SK-N-SH (cell line): Measurements from ENCODE around the gene PPP2R5C. TPM values are rescaled to one million over a fixed set of nuclear protein-coding genes. Genes with fewer than 3 reads are reported as not detected.

Experiments
- CTCF ChIA-PET: fragments of 300-600, 350-600 bp; formaldehyde crosslinking; extraction: SDS; loops from one replicate; lab custom pipeline; 2021; lab: Yijun Ruan, JAX
- POLR2A ChIA-PET: fragments of 350-600 bp; sonication (Branson Sonifier 250); formaldehyde crosslinking; extraction: SDS; loops from one replicate; lab custom pipeline; 2020; ENCODE audit warnings: antibody characterized with exemption, inconsistent platforms; lab: Yijun Ruan, JAX
- DNase-seq: peaks from one replicate; pipeline ENCODE4 v3.0.0; 2012
- H2AFZ ChIP-seq: fragments of 200-600 bp; sonication (generic); 2 replicates; pipeline ENCODE4 v1.8.1; 2016; ENCODE audit warnings: antibody characterized with exemption, mild to moderate bottlenecking, low read depth
- H3F3A ChIP-seq: fragments of 200-600 bp; sonication (generic); replicated peaks from 2 replicates; pipeline ENCODE3; 2016; ENCODE audit warnings: antibody characterized with exemption, mild to moderate bottlenecking; ENCODE audit not compliant: insufficient read depth
- H3K27ac ChIP-seq, 2 experiments: fragments of 200-500 bp in 1 of 2; fragments of 200-600 bp in 1 of 2; sonication (Bioruptor generic) in 1 of 2; sonication (generic), shearing (Covaris generic) in 1 of 2; 2 replicates each; pipeline versions ENCODE4 v1.5.1 to v1.6.1; 2014 to 2016; ENCODE audit warnings: low read depth in 2 of 2, inconsistent platforms in 1 of 2, low read length in 1 of 2, mild to moderate bottlenecking in 1 of 2, mixed read lengths in 1 of 2
- H3K27me3 ChIP-seq: fragments of 200-600 bp; sonication (generic), shearing (Covaris generic); 2 replicates; pipeline ENCODE4 v1.6.1; 2016; ENCODE audit warnings: mixed run types; ENCODE audit not compliant: insufficient read depth
- H3K36me3 ChIP-seq, 2 experiments: fragments of 200-500 bp in 1 of 2; fragments of 200-600 bp in 1 of 2; sonication (Bioruptor generic) in 1 of 2; sonication (generic) in 1 of 2; replicated peaks in 1 of 2; 2 replicates each; pipeline versions ENCODE3 to v1.5.1; 2014 to 2016; ENCODE audit warnings: low read length in 1 of 2, mild to moderate bottlenecking in 1 of 2; ENCODE audit not compliant: insufficient read depth in 2 of 2, control insufficient read depth in 1 of 2
- H3K4me1 ChIP-seq, 2 experiments: fragments of 200-500 bp in 1 of 2; fragments of 200-600 bp in 1 of 2; sonication (Bioruptor generic) in 1 of 2; sonication (generic), shearing (Covaris generic) in 1 of 2; 2 replicates each; pipeline versions ENCODE4 v1.5.1 to v1.6.1; 2014 to 2016; ENCODE audit warnings: low read depth in 1 of 2, low read length in 1 of 2, mixed run types in 1 of 2; ENCODE audit not compliant: insufficient read depth in 2 of 2, control insufficient read depth in 1 of 2
- H3K4me2 ChIP-seq: fragments of 200-600 bp; sonication (generic), shearing (Covaris generic); 2 replicates; pipeline ENCODE4 v1.6.1; 2017; ENCODE audit warnings: mixed run types
- H3K4me3 ChIP-seq, 2 experiments: fragments of 200-500 bp in 1 of 2; fragments of 200-600 bp in 1 of 2; sonication (Bioruptor generic) in 1 of 2; sonication (generic), shearing (Covaris generic) in 1 of 2; 2 replicates each; pipeline versions ENCODE4 v1.5.1 to v1.8.1; 2014 to 2016; ENCODE audit warnings: low read depth in 2 of 2, inconsistent platforms in 1 of 2, low read length in 1 of 2, mild to moderate bottlenecking in 1 of 2, mixed read lengths in 1 of 2, moderate library complexity in 1 of 2
- H3K79me2 ChIP-seq: fragments of 200-600 bp; sonication (generic); 2 replicates; pipeline ENCODE4 v1.8.1; 2017; ENCODE audit warnings: mild to moderate bottlenecking; ENCODE audit not compliant: insufficient read depth
- H3K9ac ChIP-seq: fragments of 200-600 bp; sonication (generic); 2 replicates; pipeline ENCODE4 v1.6.1; 2017; ENCODE audit warnings: mixed run types
- H3K9me2 ChIP-seq: fragments of 200-600 bp; sonication (generic); 2 replicates; pipeline ENCODE4 v1.6.1; 2017; ENCODE audit warnings: mixed run types
- H3K9me3 ChIP-seq: fragments of 200-600 bp; sonication (generic); 2 replicates; pipeline ENCODE4 v1.6.1; 2017; ENCODE audit warnings: mixed run types, mild to moderate bottlenecking, moderate library complexity
- H4K20me1 ChIP-seq: fragments of 200-600 bp; sonication (generic); 2 replicates; pipeline ENCODE4 v1.6.1; 2017; ENCODE audit warnings: mild to moderate bottlenecking, mixed run types; ENCODE audit not compliant: insufficient read depth
- EZH2phosphoT487 ChIP-seq: fragments of 200-600 bp; sonication (generic); IDR thresholded peaks from 2 replicates; pipeline ENCODE4 v1.6.1; 2017; ENCODE audit warnings: low read depth, mixed run types, mild to moderate bottlenecking, antibody characterized with exemption, moderate library complexity, borderline replicate concordance
- FOSL2 ChIP-seq: IDR thresholded peaks from 2 replicates; pipeline ENCODE4 v1.4.0; 2012; ENCODE audit warnings: low read depth, mild to moderate bottlenecking, moderate library complexity, borderline replicate concordance
- FOXJ3 ChIP-seq: sonication (generic); formaldehyde crosslinking; IDR thresholded peaks from 2 replicates; pipeline ENCODE4 v1.5.1; 2020; ENCODE audit warnings: mild to moderate bottlenecking, missing genetic modification reagents
- JUND ChIP-seq: IDR thresholded peaks from 2 replicates; pipeline ENCODE4 v1.4.0; 2012
- NFIC ChIP-seq: IDR thresholded peaks from 2 replicates; pipeline ENCODE4 v1.4.0; 2012; ENCODE audit warnings: borderline replicate concordance
- NRF1 ChIP-seq: IDR thresholded peaks from 2 replicates; pipeline ENCODE4 v1.6.1; 2012; ENCODE audit warnings: low read depth, mild to moderate bottlenecking, low read length
- POLR2AphosphoS5 ChIP-seq: IDR thresholded peaks from 2 replicates; pipeline ENCODE4 v1.6.1; 2012; ENCODE audit warnings: low read depth, low read length
- RAD21 ChIP-seq: IDR thresholded peaks from 2 replicates; pipeline ENCODE4 v1.6.1; 2012; ENCODE audit warnings: mild to moderate bottlenecking, low read length
- RCOR1 ChIP-seq: fragments of 150-350 bp; IDR thresholded peaks from 2 replicates; pipeline ENCODE4 v1.6.1; 2017; ENCODE audit warnings: antibody characterized with exemption, low read length
- RFX5 ChIP-seq: IDR thresholded peaks from 2 replicates; pipeline ENCODE4 v1.6.1; 2012; ENCODE audit warnings: mild to moderate bottlenecking, improper control_type of control experiment, low read length
- SIN3A ChIP-seq: IDR thresholded peaks from 2 replicates; pipeline ENCODE4 v1.6.1; 2012; ENCODE audit warnings: low read depth, mild to moderate bottlenecking, low read length, moderate library complexity, borderline replicate concordance
- SMC3 ChIP-seq: IDR thresholded peaks from 2 replicates; pipeline ENCODE4 v1.6.1; 2012; ENCODE audit warnings: low read depth, low read length, improper control_type of control experiment
- TAF1 ChIP-seq: IDR thresholded peaks from 2 replicates; pipeline ENCODE4 v1.6.1; 2012; ENCODE audit warnings: low read depth, mild to moderate bottlenecking, low read length, moderate library complexity, borderline replicate concordance
- TCF12 ChIP-seq: IDR thresholded peaks from 2 replicates; pipeline ENCODE4 v1.4.0; 2012
- USF1 ChIP-seq: IDR thresholded peaks from 2 replicates; pipeline ENCODE4 v1.4.0; 2012; ENCODE audit warnings: low read depth, borderline replicate concordance
- YY1 ChIP-seq: IDR thresholded peaks from 2 replicates; pipeline ENCODE4 v1.4.0; 2012; ENCODE audit warnings: low read depth, mild to moderate bottlenecking
- ZBTB33 ChIP-seq: IDR thresholded peaks from 2 replicates; pipeline ENCODE4 v1.4.0; 2012; ENCODE audit warnings: low read depth, borderline replicate concordance
- WGBS: methylation state at CpG from one replicate; pipeline ENCODE4 v1.1.6; 2017; ENCODE audit warnings: low lambda C conversion rate; 5-methylcytosine and 5-hydroxymethylcytosine counted together
- polyA plus RNA-seq, 3 experiments: library from polyadenylated mRNA; depleted of rRNA; stranded (reverse); fragments of >200 nt; gene quantifications; 2 replicates each; pipeline ENCODE4 v1.2.3, GENCODE V29; 2012
- TF ChIP-seq, protein P1 (sequence below): IDR thresholded peaks from 2 replicates; pipeline ENCODE4; 2012

PPP2R5C gene
- polyA plus RNA-seq, 1 of the 3 experiments (the other 2 are of a cell fraction): 43.7 TPM

GRCh38 chr14:101853455-101854018, 92.0 kb downstream of the PPP2R5C start:
- DNase-seq: no peak
- H3K4me3 ChIP-seq: no peak overlapping the region
- peaks cover 12 to 23% of the 10 kb centered on the region in 2 experiments for H3K36me3 ChIP-seq
- no peak overlapping the region for H3K9ac ChIP-seq
- H3F3A ChIP-seq: no peaks in the 10 kb centered on the region
- H3K79me2 ChIP-seq: peaks cover 93% of the 10 kb centered on the region
- peaks cover 66% of the 10 kb centered on the region for H4K20me1 ChIP-seq
- peaks cover 0 to 34% of the 10 kb centered on the region in 2 experiments; a peak in 2 of 4 replicates for H3K4me1 ChIP-seq
- H3K27me3 ChIP-seq: no peaks in the 10 kb centered on the region
- H2AFZ ChIP-seq: no peak overlapping the region
- H3K9me2 ChIP-seq: no peaks in the 10 kb centered on the region
- 97% methylated on average over 15 of the region's 15 CpGs for WGBS
- POLR2A ChIA-PET: interaction anchor here (0.8 kb wide), 1 partner anchor 44 kb away, joined by 5 read pairs; no protein-coding TSS in a partner anchor
- no peak for TF ChIP-seq RFX5
- TF ChIP-seq RCOR1: no peak
- TF ChIP-seq EZH2phosphoT487: no peak
- no peak for TF ChIP-seq USF1
- TF ChIP-seq SIN3A: no peak
- H3K4me2 ChIP-seq: no peak overlapping the region
- no peaks in the 10 kb centered on the region for H3K9me3 ChIP-seq
- peak overlapping the region in 1 of 2 experiments; percentile 67; a peak in 2 of 4 replicates for H3K27ac ChIP-seq
- CTCF ChIA-PET: interaction anchor here (1.3 to 2.6 kb wide), 3 partner anchors 15 to 83 kb away, joined by 4 to 6 read pairs (median 6); no protein-coding TSS in a partner anchor

GRCh38 chr14:101854366-101854765, 92.9 kb downstream of the PPP2R5C start:
- no peak overlapping the region for H3K4me2 ChIP-seq
- peaks cover 0 to 39% of the 10 kb centered on the region in 2 experiments; a peak in 2 of 4 replicates for H3K4me1 ChIP-seq
- H3K79me2 ChIP-seq: peaks cover 93% of the 10 kb centered on the region
- no peak for DNase-seq
- H3K36me3 ChIP-seq: peaks cover 11 to 28% of the 10 kb centered on the region in 2 experiments
- TF ChIP-seq POLR2AphosphoS5 (no peak), SIN3A (no peak)
- ChIA-PET POLR2A (interaction anchor here (0.8 kb wide), 1 partner anchor 45 kb away, joined by 5 read pairs; no protein-coding TSS in a partner anchor), CTCF (interaction anchor here (1.3 to 2.3 kb wide), 2 partner anchors 32 to 83 kb away, joined by 4 to 6 read pairs; no protein-coding TSS in a partner anchor)
- no peaks in the 10 kb centered on the region for H3K27me3 ChIP-seq
- no peak overlapping the region for H3K4me3 ChIP-seq
- H3F3A ChIP-seq: peaks cover 3% of the 10 kb centered on the region
- no peaks in the 10 kb centered on the region for H3K9me3 ChIP-seq
- 91% methylated on average over 5 of the region's 5 CpGs for WGBS
- peaks cover 59% of the 10 kb centered on the region for H4K20me1 ChIP-seq
- H3K27ac ChIP-seq: peak overlapping the region in 1 of 2 experiments; percentile 55; a peak in 1 of 4 replicates
- no peaks in the 10 kb centered on the region for H3K9me2 ChIP-seq
- no peak overlapping the region for H2AFZ ChIP-seq
- H3K9ac ChIP-seq: no peak overlapping the region

DNA sequence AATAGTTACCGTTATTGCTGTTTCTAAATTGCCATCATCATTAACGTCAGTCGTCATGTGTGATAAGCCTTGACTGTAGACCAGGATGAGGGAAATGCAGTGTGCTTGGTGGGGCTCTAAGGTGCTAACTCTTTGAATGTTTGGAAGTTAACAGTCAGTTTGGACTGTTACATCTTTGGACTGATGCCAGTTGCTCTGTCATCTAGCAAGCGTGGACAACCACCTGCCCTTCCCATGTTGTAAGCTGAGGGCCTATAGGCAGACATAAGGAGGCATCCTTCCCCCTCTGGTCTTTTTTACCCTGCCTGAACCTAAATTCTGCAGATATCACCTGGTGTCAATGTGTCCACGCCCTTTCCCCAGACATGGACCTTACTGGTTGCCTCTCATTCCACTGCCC, 94.4 kb downstream of the PPP2R5C start:
- 97% methylated on average over 5 of the region's 5 CpGs for WGBS
- peaks cover 0 to 40% of the 10 kb centered on the region in 2 experiments; a peak in 2 of 4 replicates for H3K4me1 ChIP-seq
- peaks cover 3% of the 10 kb centered on the region for H3F3A ChIP-seq
- no peak overlapping the region for H3K4me3 ChIP-seq
- no peaks in the 10 kb centered on the region for H3K27me3 ChIP-seq
- H3K36me3 ChIP-seq: peaks cover 14 to 38% of the 10 kb centered on the region in 2 experiments
- ChIA-PET POLR2A (interaction anchor here (1.2 kb wide), 1 partner anchor 14 kb away, joined by 3 read pairs; no protein-coding TSS in a partner anchor), CTCF (no interaction called here)
- H3K79me2 ChIP-seq: peaks cover 89% of the 10 kb centered on the region
- no peaks in the 10 kb centered on the region for H3K9me2 ChIP-seq
- no peak for DNase-seq
- no peak overlapping the region for H2AFZ ChIP-seq
- no peak overlapping the region for H3K9ac ChIP-seq
- peak overlapping the region in 1 of 2 experiments; percentile 39; a peak in 1 of 4 replicates for H3K27ac ChIP-seq
- no peaks in the 10 kb centered on the region for H3K9me3 ChIP-seq
- peaks cover 48% of the 10 kb centered on the region for H4K20me1 ChIP-seq
- no peak overlapping the region for H3K4me2 ChIP-seq
- TF ChIP-seq FOSL2 (no peak), NFIC (no peak), RCOR1 (no peak), FOXJ3 (CRISPR knock-in tag) (no peak), ZBTB33 (no peak), YY1 (no peak), JUND (no peak), SMC3 (no peak), TCF12 (no peak), SIN3A (no peak), NRF1 (no peak), RAD21 (no peak), EZH2phosphoT487 (no peak), TAF1 (no peak)
- TF ChIP-seq, protein P1, sequence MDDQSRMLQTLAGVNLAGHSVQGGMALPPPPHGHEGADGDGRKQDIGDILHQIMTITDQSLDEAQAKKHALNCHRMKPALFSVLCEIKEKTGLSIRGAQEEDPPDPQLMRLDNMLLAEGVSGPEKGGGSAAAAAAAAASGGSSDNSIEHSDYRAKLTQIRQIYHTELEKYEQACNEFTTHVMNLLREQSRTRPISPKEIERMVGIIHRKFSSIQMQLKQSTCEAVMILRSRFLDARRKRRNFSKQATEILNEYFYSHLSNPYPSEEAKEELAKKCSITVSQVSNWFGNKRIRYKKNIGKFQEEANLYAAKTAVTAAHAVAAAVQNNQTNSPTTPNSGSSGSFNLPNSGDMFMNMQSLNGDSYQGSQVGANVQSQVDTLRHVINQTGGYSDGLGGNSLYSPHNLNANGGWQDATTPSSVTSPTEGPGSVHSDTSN: no peak
